ENCODE measurements around the gene ZNF688.

DNA sequence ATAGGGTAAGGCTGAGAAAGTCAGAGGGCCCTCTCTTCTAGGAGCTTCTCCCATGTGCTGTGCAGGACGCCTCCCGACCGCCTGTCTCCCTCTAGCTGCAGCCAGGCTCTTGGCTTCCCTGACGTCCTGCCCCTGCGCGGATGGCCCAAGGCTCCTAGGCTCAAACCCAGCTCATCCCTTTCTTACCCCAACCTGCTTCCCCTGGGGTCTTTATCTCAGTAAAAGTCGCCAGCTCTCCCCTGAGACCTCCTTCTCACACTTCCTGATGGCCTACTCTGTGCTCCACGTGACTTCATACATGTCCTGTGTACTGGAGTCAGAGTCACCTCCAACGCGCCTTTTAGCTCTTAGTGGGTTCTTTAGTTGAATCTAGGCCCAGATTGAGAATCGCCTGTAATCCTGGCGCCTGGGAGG lies 35.7 kb downstream of the ZNF688 start:
- TF ChIP-seq POLR2A (IDR thresholded peaks at IDR 0.05; ENCODE audit: borderline replicate concordance, extremely low read depth, insufficient read depth, insufficient read length): peak; percentile 19
- TF ChIP-seq CTCF (IDR thresholded peaks at IDR 0.05 in 2 of 3, conservative IDR thresholded peaks at IDR 0.05 in 1 of 3; ENCODE audit: borderline replicate concordance in 1 of 3, insufficient read depth in 1 of 3, low read depth in 2 of 3, low read length in 2 of 3): peak in 2 of 3 experiments; percentile 48 to 60; a peak in 5 of 6 replicates
- no peak for TF ChIP-seq JUND (IDR thresholded peaks at IDR 0.05)
- peak; percentile 60 for TF ChIP-seq RAD21 (IDR thresholded peaks at IDR 0.05; ENCODE audit: low read depth)
- TF ChIP-seq ZFX (IDR thresholded peaks at IDR 0.05): no peak

Data from HCT116 (cell line).